T1000 (cell line): ENCODE results near the gene RPL36AL.
"Not testable (repeated sequence)": the region's sequence is repeated elsewhere in the genome, so short reads cannot be mapped to it uniquely, and the experiment has no call there.

Source experiments
- DNase-seq: peaks from one replicate; lab custom pipeline; 2025; ENCODE audit warnings: mixed read lengths; lab: John Stamatoyannopoulos, UW

RPL36AL gene

DNA sequence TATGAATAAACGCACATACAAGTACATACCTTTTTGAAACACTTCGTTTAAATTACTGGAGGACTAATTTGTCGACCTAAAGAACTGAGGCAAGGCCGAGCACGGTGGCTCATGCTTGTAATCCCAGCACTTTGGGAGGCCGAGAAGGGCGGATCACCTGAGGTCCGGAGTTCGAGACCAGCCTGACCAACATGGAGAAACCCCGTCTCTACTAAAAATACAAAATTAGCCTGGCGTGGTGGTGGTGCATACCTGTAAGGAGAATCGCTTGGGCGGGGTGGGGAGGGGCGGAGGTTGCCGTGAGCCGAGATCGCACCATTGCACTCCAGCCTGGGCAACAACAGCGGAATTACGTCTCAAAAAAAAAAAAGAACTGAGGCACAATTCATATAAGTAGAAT is 1.2 kb downstream of the RPL36AL start:
- DNase-seq, result not testable (repeated sequence)

DNA sequence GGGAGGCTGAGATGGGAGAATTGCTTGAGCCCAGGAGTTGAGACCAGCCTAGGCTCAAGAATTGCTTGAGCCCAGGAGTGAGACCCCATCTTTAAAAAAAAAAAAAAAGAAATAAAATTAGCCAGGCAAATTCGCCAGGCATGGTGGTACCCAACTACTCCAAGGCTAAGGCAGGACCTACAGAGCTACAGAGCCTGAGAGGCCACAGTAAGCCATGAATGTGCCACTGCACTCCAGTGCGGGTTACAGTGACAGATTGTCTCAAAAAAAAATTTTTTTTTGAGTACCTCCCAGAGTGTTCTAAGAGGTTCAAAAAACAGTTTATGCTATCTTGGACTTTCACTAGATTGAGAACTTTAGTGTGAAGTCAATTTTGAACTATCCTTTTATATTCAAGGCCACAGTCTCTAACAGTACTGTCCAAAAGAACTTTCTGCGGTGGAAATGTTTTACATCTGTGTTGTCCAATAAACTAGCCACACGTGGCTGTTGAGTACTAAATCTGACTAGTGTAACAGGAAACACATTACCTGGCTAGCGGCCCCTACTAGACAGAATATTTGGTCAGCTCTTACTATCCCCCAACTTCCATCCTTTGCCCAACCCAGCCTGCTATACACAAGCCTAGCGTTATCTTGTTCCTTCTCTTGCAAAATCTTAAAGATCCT is 2.4 kb downstream of the RPL36AL start:
- DNase-seq, result no peak

GRCh38 chr14:49615776-49616175 is 4.7 kb downstream of the RPL36AL start:
- no peak for DNase-seq

DNA sequence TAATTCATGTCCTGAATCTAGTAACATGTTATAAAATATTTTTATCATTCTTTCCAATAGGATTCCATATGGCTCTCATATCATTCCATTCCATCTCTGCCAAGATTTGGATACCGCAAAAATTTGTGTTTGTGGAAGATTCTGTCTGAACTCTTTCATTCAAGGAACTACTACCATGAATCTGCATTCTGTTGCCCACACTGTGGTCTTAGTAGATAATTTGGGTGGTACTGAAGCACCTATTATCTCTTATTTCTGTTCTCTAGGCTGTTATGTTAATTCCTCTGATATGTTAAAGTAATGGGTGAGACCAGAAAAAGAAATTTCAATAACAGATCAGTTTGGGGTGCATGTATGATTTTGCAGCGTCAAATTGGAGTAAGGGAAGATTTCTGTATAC is 6.2 kb downstream of the RPL36AL start:
- no peak for DNase-seq

- DNase-seq, result no peak
These were observed 7.8 kb downstream of the RPL36AL start for GRCh38 chr14:49612671-49613070.

DNA sequence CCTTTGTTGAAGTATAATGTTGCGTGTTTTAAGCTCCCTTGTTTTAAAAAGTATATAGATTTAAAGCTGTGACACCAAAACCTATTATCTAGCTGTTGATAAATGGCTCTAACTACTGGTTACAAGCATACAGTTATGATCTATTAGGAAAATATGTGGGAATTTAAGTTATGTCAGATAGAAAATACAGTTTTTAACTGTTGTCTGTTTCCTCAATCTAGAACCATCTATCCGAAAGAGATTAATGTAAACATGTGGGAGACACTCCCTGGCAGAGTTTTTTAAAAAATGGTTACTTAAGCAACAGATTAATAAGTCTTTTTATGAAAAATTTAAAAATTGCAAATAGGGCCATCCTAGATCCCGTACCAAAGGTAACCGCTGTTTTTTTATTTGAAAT is 8.2 kb downstream of the RPL36AL start:
- DNase-seq, result no peak

GRCh38 chr14:49607583-49607982 is 12.8 kb downstream of the RPL36AL start:
- no peak for DNase-seq

DNA sequence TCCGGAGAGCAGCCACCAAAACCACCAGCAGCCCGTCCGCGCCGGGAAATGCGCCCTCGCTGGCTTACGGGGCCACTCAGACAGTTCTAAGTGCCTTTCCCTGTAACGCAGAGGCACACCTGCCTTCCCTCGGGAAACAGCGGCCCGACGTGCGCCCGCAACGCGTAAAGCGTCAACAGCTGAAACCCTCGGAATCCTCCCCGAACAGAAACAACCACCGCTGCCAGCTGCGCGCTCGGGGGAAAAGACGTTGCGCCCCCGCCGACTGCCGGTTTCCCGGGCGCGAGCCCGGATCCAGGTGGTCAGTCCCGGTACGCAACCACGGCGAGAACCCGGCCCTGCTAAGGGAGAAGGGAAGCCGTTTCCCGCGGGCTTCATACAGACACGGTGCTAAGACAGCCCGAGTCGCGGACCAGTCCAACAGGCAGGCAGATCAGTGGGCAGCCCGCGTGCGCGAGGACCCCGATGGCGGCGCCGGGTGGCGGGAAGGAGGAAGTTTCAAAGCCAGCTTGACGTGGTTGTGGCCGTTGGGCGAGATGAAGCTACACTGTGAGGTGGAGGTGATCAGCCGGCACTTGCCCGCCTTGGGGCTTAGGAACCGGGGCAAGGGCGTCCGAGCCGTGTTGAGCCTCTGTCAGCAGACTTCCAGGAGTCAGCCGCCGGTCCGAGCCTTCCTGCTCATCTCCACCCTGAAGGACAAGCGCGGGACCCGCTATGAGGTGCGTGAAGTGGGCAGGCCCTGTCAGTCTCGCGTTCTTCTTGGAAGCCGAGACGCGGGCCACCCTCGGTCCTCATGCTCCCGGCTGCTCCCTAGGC is 21.7 kb downstream of the RPL36AL start, which contains the start of gene LRR1:
Gene LRR1, plus strand, starts transcription at position 456 of the 816 bp plus-strand sequence. Its CDS starts 81 bp downstream, at position 537.
- DNase-seq, result peak; percentile 82

- DNase-seq, result no peak
These were observed 22.3 kb downstream of the RPL36AL start for GRCh38 chr14:49598189-49598484.

DNA sequence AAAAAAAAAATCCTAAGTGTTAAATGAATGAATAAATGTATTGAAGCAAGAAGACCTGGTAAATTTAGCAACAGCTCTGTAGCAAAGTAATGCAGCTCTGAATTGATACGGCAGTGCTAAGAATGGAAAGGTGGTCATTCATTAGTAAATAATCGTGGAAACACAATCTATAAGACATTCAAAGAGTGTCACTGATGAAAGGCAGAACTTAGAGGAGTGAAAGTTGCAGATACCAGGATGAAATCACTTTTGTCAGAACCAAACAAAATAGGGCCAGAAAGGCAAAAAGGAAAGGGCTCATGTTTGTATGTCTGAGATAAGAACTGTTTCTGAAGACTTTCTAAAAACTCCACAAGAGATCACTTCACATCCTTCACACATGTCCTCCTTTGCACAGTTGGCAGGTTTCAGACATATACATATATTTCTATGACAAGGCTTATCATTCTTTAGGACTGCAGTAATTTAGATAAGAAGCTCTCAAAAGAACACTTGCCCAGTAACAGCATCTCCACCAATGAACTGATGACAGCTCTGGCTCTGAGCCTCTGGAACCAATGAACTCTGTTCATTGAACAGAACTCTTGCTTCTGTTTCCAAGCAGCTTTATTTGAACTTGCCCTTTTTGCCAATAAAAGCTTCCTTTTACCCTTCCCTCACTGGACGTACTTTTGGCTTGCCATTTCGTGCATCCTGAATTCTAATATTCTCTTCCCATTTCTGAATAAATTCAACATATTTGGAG is 25.9 kb downstream of the RPL36AL start:
- no peak for DNase-seq

GRCh38 chr14:49593016-49593415 is 27.4 kb downstream of the RPL36AL start:
- no peak for DNase-seq

GRCh38 chr14:49589387-49589786 is 31.0 kb downstream of the RPL36AL start:
- DNase-seq, result no peak

DNA sequence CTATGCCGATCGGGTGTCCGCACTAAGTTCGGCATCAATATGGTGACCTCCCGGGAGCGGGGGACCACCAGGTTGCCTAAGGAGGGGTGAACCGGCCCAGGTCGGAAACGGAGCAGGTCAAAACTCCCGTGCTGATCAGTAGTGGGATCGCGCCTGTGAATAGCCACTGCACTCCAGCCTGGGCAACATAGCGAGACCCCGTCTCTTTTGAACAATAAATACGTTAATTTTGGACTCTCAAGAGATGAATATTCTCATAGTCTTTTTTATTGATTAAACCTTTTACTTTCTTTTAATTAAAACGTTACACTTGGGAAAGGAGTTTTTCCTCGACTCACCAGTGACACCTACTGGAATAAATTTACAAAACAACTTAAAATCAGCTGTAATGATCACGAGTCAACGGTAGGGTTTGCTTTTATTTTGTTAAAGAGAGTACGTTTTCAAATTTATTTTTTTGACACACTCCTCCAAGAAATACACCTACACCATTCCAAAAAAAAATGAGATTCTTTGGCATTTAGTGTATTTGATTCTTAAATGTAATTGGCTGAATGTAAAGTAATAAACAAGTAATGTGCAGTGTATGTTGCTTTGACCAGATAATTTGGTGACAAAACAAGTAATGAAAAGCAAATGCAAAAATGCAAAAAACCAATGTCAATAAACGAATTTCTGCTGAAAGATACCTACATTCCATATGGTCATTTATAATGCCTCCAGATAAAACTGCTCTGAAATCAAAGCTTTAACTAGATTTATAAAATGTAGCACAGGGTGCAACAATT is 33.6 kb downstream of the RPL36AL start:
- no peak for DNase-seq

GRCh38 chr14:49585803-49586672 is 34.4 kb downstream of the RPL36AL start, which contains the start of gene RPS29:
Gene RPS29, minus strand, starts transcription at chr14:49586380. Its CDS starts 34 bp downstream, at chr14:49586346.
- peak; percentile 99 for DNase-seq

GRCh38 chr14:49584981-49585640 is 35.3 kb downstream of the RPL36AL start:
- DNase-seq, result not testable (repeated sequence)

DNA sequence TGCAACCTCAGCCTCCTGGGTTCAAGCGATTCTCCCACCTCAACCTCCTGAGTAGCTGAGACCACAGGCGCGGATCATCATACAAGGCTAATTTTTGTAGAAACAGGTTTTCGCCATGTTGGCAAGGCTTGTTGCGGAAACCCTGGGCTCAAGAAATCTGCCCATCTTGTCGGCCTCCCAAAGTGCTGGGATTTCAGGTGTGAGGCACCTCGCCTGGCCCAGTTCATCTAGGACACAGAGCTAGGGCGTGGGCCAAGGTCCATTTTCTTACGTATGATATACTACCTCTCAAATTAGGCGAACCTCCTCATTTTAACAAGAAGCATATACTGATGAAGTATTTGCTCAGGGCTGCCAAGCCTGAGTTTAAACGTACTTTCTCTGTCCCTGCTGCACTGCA is 36.4 kb downstream of the RPL36AL start:
- DNase-seq, result no peak

- DNase-seq, result no peak
These were observed 36.8 kb downstream of the RPL36AL start for GRCh38 chr14:49583629-49584028.

DNA sequence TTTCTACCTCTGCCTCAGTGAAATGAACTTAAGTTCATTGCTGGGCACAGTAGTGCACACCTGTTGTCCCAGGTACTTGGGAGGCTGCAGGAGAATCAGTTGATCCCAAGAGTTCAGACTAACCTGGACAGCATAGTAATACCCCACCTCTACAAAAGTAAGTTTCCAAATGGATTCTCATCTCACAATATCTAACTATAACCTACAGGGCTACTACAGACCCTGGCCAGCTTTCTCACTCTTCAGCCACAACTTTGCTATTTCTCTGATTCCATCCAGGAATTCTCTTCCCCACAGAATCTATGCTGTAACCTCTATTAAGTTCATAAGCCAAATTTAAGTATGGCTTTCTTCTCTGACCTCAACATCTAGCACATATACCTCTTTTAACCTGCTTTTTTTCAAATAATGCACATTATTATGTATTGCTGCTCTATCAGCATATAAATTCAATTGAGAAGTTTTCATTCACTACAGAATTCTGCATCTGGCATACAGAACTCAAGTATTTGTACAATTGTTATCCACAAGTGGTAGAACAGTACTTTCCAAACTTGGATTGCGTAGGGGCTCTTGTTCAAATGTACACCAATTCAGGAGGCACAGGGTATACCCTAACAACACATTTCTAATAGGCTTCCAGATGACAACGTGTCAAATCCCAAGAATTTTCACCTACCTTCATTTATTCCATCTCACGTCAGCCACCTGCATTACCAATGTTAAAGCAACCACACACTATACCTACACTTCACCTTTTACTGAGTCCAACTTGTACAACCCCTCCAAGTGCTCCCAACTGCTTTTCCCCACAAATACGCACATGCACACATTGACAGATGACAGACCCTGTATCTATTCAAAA is 38.1 kb downstream of the RPL36AL start:
- DNase-seq, result no peak
